H9 (cell line): Measurements from ENCODE around the gene MUC5B. TPM values are rescaled to one million over a fixed set of nuclear protein-coding genes. Genes with fewer than 3 reads are reported as not detected.

Source experiments
- DNase-seq: peaks from one replicate; pipeline ENCODE4 v3.0.0-alpha.2; 2017
- H2AFZ ChIP-seq: one replicate; pipeline ENCODE4 v1.6.1; 2013; ENCODE audit warnings: mild to moderate bottlenecking, low read length, control low read depth, moderate library complexity
- H2AK5ac ChIP-seq: 2 replicates; pipeline ENCODE4 v1.6.1; 2013; ENCODE audit warnings: low read length, control low read depth, mixed read lengths; ENCODE audit not compliant: insufficient read length
- H2BK120ac ChIP-seq: one replicate; pipeline ENCODE4 v1.6.1; 2013; ENCODE audit warnings: low read depth, mild to moderate bottlenecking, low read length, control low read depth, inconsistent platforms; ENCODE audit not compliant: poor library complexity, severe bottlenecking
- H2BK12ac ChIP-seq: 2 replicates; pipeline ENCODE4 v1.6.1; 2013; ENCODE audit warnings: low read length, control low read depth, mixed read lengths, low read depth; ENCODE audit not compliant: insufficient read length
- H2BK15ac ChIP-seq: 2 replicates; pipeline ENCODE4 v1.6.1; 2013; ENCODE audit warnings: low read depth, low read length, control low read depth
- H2BK20ac ChIP-seq: one replicate; pipeline ENCODE4 v1.6.1; 2013; ENCODE audit warnings: low read depth, mild to moderate bottlenecking, low read length, control low read depth, inconsistent platforms; ENCODE audit not compliant: poor library complexity, severe bottlenecking
- H2BK5ac ChIP-seq: 2 replicates; pipeline ENCODE4 v1.6.1; 2013; ENCODE audit warnings: low read length, control low read depth, mixed read lengths; ENCODE audit not compliant: insufficient read length
- H3K14ac ChIP-seq: 2 replicates; pipeline ENCODE4 v1.6.1; 2013; ENCODE audit warnings: low read length, control low read depth; ENCODE audit not compliant: insufficient read depth
- H3K18ac ChIP-seq: 2 replicates; pipeline ENCODE4 v1.6.1; 2013; ENCODE audit warnings: low read depth, mild to moderate bottlenecking, mixed read lengths, low read length, control low read depth; ENCODE audit not compliant: insufficient read length
- H3K23ac ChIP-seq: 2 replicates; pipeline ENCODE4 v1.6.1; 2013; ENCODE audit warnings: low read length, control low read depth, mixed read lengths, low read depth; ENCODE audit not compliant: insufficient read length
- H3K23me2 ChIP-seq: 2 replicates; pipeline ENCODE4 v1.6.1; 2013; ENCODE audit warnings: low read depth, mild to moderate bottlenecking, mixed read lengths, low read length, control low read depth; ENCODE audit not compliant: insufficient read length, poor library complexity, severe bottlenecking
- H3K27ac ChIP-seq: 2 replicates; pipeline ENCODE4 v1.5.1; 2013; ENCODE audit warnings: low read length, control low read depth, mixed read lengths, low read depth; ENCODE audit not compliant: insufficient read length
- H3K27me3 ChIP-seq: 2 replicates; pipeline ENCODE4 v1.6.1; 2013; ENCODE audit warnings: low read length, control low read depth, inconsistent platforms; ENCODE audit not compliant: insufficient read depth
- H3K4ac ChIP-seq: 2 replicates; pipeline ENCODE4 v1.6.1; 2013; ENCODE audit warnings: low read depth, mild to moderate bottlenecking, control low read depth, inconsistent platforms, low read length, moderate library complexity
- H3K4me1 ChIP-seq: 2 replicates; pipeline ENCODE4 v1.6.1; 2013; ENCODE audit warnings: low read length, control low read depth, inconsistent platforms; ENCODE audit not compliant: insufficient read depth
- H3K4me2 ChIP-seq: 2 replicates; pipeline ENCODE4 v1.6.1; 2013; ENCODE audit warnings: low read length, control low read depth, mixed read lengths; ENCODE audit not compliant: insufficient read length, insufficient read depth
- H3K56ac ChIP-seq: 2 replicates; pipeline ENCODE4 v1.6.1; 2013; ENCODE audit warnings: low read depth, mild to moderate bottlenecking, mixed read lengths, low read length, control low read depth; ENCODE audit not compliant: insufficient read length
- H3K79me1 ChIP-seq: 2 replicates; pipeline ENCODE4 v1.6.1; 2013; ENCODE audit warnings: low read depth, mild to moderate bottlenecking, moderate library complexity, low read length, control low read depth, inconsistent platforms; ENCODE audit not compliant: insufficient read depth, poor library complexity, severe bottlenecking
- H3K79me2 ChIP-seq: 2 replicates; pipeline ENCODE4 v1.6.1; 2013; ENCODE audit warnings: low read length, control low read depth, inconsistent platforms; ENCODE audit not compliant: insufficient read depth
- H3K9ac ChIP-seq: 2 replicates; pipeline ENCODE4 v1.6.1; 2013; ENCODE audit warnings: low read length, control low read depth, mixed read lengths; ENCODE audit not compliant: insufficient read length; ENCODE audit errors: extremely low read depth
- H3K9me3 ChIP-seq: one replicate; pipeline ENCODE4 v1.6.1; 2013; ENCODE audit warnings: low read depth, low read length, inconsistent platforms; ENCODE audit not compliant: control insufficient read depth
- H3T11ph ChIP-seq: one replicate; pipeline ENCODE4 v1.6.1; 2013; ENCODE audit warnings: mild to moderate bottlenecking, low read length, control low read depth, inconsistent platforms
- H4K20me1 ChIP-seq: one replicate; pipeline ENCODE4 v1.6.1; 2013; ENCODE audit not compliant: control insufficient read depth, insufficient read length, insufficient read depth
- H4K5ac ChIP-seq: 2 replicates; pipeline ENCODE4 v1.6.1; 2013; ENCODE audit warnings: low read depth, mild to moderate bottlenecking, mixed read lengths, low read length, control low read depth; ENCODE audit not compliant: insufficient read length
- H4K8ac ChIP-seq: replicated peaks from 2 replicates; pipeline ENCODE4 v1.6.1; 2013; ENCODE audit warnings: low read length, control low read depth, mixed read lengths, low read depth; ENCODE audit not compliant: insufficient read length
- H4K91ac ChIP-seq: 2 replicates; pipeline ENCODE4 v1.6.1; 2013; ENCODE audit warnings: low read depth, mild to moderate bottlenecking, moderate library complexity, mixed read lengths, low read length, control low read depth; ENCODE audit not compliant: insufficient read length
- H3K27ac Mint-ChIP-seq, 3 experiments: 2 replicates in 2 of 3; 3 replicates in 1 of 3; pipeline ENCODE4 v1.8.0; 2020 to 2021; ENCODE audit warnings: mixed read lengths in 3 of 3, mild to moderate bottlenecking in 1 of 3, moderate library complexity in 1 of 3
- H3K27me3 Mint-ChIP-seq: 2 replicates; pipeline ENCODE4 v1.8.0; 2021; ENCODE audit warnings: low read depth, mild to moderate bottlenecking, moderate library complexity, mixed read lengths
- H3K36me3 Mint-ChIP-seq, 3 experiments: 2 replicates in 2 of 3; 3 replicates in 1 of 3; pipeline ENCODE4 v1.8.0; 2020 to 2021; ENCODE audit warnings: low read depth in 3 of 3, mixed read lengths in 3 of 3; ENCODE audit not compliant: insufficient read depth in 1 of 3
- H3K4me1 Mint-ChIP-seq, 2 experiments: 2 replicates each; pipeline ENCODE4 v1.8.0; 2020; ENCODE audit warnings: mixed read lengths in 2 of 2
- H3K4me3 Mint-ChIP-seq, 2 experiments: 2 replicates in 1 of 2; 3 replicates in 1 of 2; pipeline ENCODE4 v1.8.0; 2020 to 2021; ENCODE audit warnings: mild to moderate bottlenecking in 2 of 2, mixed read lengths in 2 of 2, moderate library complexity in 1 of 2
- H3K9me3 Mint-ChIP-seq, 2 experiments: 2 replicates in 1 of 2; 3 replicates in 1 of 2; pipeline ENCODE4 v1.8.0; 2020; ENCODE audit warnings: mild to moderate bottlenecking in 2 of 2, mixed read lengths in 2 of 2, moderate library complexity in 1 of 2
- CTCF ChIP-seq: fragments of 200-600 bp; sonication (generic); conservative IDR thresholded peaks from 3 replicates; pipeline ENCODE4 v1.8.0; 2021; ENCODE audit warnings: antibody characterized with exemption, mild to moderate bottlenecking
- WGBS: extraction: QIAGEN DNeasy Blood & Tissue Kit; methylation state at CpG from one replicate; pipeline ENCODE4 v1.1.7; 2013; ENCODE audit warnings: missing lambda C conversion rate, low lambda C conversion rate, mixed read lengths; ENCODE audit not compliant: insufficient read length; ENCODE audit errors: extremely low coverage; 5-methylcytosine and 5-hydroxymethylcytosine counted together
- total RNA-seq: library from RNA; stranded (reverse); gene quantifications from 2 replicates; pipeline ENCODE4 v1.2.1, GENCODE V29; 2021

Gene MUC5B
- total RNA-seq, 1 experiment from 2014 or later = not detected

DNA sequence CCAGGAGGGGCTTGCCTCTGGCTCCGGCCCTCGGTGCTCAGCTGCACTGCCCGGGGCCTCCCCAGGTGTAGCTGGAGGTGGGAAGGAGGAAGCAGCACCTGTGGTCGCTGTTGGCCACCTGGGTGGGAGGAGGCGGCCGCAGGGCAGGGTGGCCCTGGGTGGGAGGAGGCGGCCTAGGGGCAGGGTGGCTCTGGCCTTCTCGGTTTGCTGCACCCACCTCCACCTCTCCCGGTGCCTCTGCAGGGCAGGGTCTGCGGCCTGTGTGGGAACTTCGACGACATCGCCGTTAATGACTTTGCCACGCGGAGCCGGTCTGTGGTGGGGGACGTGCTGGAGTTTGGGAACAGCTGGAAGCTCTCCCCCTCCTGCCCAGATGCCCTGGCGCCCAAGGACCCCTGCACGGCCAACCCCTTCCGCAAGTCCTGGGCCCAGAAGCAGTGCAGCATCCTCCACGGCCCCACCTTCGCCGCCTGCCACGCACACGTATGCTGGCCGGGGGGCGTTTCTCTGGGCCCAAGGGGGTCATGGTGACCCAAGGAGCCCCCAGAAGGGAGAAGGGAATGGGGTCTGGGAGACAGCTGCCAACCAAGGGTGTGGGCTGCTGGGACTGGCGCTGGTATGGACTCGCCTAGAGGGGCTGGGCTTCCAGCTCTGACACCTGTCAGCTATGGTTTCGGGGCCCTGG lies 44.5 kb upstream of the MUC5B start:
- H3K4me1 Mint-ChIP-seq = no peaks in the 10 kb centered on the region
- H4K8ac ChIP-seq = no peak overlapping the region
- H3K4me1 ChIP-seq = no peaks in the 10 kb centered on the region
- no peak overlapping the region for H3T11ph ChIP-seq
- no peak overlapping the region for H2BK5ac ChIP-seq
- H3K9me3 Mint-ChIP-seq = peaks cover 6 to 38% of the 10 kb centered on the region in 2 experiments; a peak in 4 of 5 replicates
- no peaks in the 10 kb centered on the region for H3K27me3 ChIP-seq
- H3K36me3 Mint-ChIP-seq = peaks cover 0 to 5% (median 5%) of the 10 kb centered on the region in 3 experiments; a peak in 2 of 7 replicates
- no peak for TF ChIP-seq CTCF
- H3K14ac ChIP-seq = no peak overlapping the region
- H2BK15ac ChIP-seq = no peak overlapping the region
- peaks cover under 1% of the 10 kb centered on the region; the same call in 1 of the 2 replicates for H3K27me3 Mint-ChIP-seq
- H2BK12ac ChIP-seq = no peak overlapping the region
- H4K5ac ChIP-seq = no peak overlapping the region
- H3K23me2 ChIP-seq = no peaks in the 10 kb centered on the region
- no peak overlapping the region for H3K9ac ChIP-seq
- H3K4ac ChIP-seq = no peak overlapping the region
- H3K56ac ChIP-seq = no peak overlapping the region
- no peak overlapping the region for H3K27ac ChIP-seq
- H4K91ac ChIP-seq = no peak overlapping the region
- no peak overlapping the region for H3K27ac Mint-ChIP-seq
- H2AFZ ChIP-seq = no peak overlapping the region
- H3K23ac ChIP-seq = no peak overlapping the region
- H3K18ac ChIP-seq = no peak overlapping the region
- no peak overlapping the region for H3K4me2 ChIP-seq
- H3K79me1 ChIP-seq = no peaks in the 10 kb centered on the region
- no peak overlapping the region for H2BK20ac ChIP-seq
- H3K9me3 ChIP-seq = no peaks in the 10 kb centered on the region
- no peak for DNase-seq
- H2AK5ac ChIP-seq = no peak overlapping the region
- no peaks in the 10 kb centered on the region for H4K20me1 ChIP-seq
- H2BK120ac ChIP-seq = no peak overlapping the region
- no CpG with 5 or more reads among the region's 31 CpGs for WGBS
- no peak overlapping the region for H3K4me3 Mint-ChIP-seq
- no peaks in the 10 kb centered on the region; the same call in 1 of the 2 replicates for H3K79me2 ChIP-seq
